ENCODE data around the gene TLCD3B.

The TLCD3B gene

DNA sequence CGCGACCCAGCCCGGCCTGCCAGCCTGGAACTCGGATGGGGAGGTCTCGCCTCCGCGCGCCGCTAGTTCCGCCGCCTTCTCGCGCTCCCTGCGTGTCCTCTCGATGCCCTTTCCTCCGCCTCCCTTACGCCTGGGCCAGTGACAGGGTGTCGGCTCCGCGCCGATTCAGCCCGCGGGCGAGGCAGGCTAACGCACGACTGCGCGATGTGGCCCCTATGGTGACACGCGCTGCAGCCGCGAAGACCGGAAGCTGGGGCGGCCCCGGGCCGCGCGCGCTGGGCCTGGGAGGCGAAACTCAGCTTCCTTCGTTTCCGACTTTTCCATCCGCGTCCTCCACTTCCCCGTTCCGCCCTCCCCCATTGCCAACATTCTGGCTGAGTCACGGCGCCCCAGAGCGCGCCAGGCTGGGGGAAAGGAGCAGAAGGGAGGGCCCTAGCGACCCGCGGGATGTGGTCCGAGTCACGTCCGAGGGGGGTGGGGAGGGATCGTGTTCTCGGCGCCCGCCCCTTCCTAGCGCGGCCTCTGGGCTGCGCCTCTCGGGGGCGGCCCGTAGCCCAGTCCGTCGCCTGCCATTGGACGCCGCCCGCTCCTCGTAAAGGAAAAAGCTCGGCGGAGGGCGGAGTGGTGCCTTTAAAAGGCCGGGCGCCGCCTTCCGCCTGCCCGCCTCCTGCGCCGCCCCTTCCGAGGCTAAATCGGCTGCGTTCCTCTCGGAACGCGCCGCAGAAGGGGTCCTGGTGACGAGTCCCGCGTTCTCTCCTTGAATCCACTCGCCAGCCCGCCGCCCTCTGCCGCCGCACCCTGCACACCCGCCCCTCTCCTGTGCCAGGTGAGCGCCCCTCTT is 34.3 kb upstream of the TLCD3B start, which contains the start of gene ALDOA:
Gene ALDOA, plus strand, starts transcription at position 659 of the 841 bp plus-strand sequence. CDS start 1,138 bp downstream, outside the sequence.
- H3K36me3 ChIP-seq (ENCODE audit: low read depth), result peaks cover 47% of the 10 kb centered on the region
- H3K4me1 ChIP-seq (ENCODE audit: insufficient read depth, poor library complexity, severe bottlenecking), result peaks cover 12% of the 10 kb centered on the region
- peak; percentile 99 for DNase-seq (ENCODE audit: low spot score)
- ATAC-seq (ENCODE audit: low read depth), result peak; percentile 88
- H3K27me3 ChIP-seq (ENCODE audit: insufficient read depth, poor library complexity, severe bottlenecking), result no peaks in the 10 kb centered on the region
- H3K9me3 ChIP-seq (ENCODE audit: severe bottlenecking), result no peaks in the 10 kb centered on the region
- peak within 1 kb of the TSS; percentile 82 for H3K4me3 ChIP-seq (ENCODE audit: severe bottlenecking)
- H3K27ac ChIP-seq (ENCODE audit: poor library complexity, severe bottlenecking), result peak within 1 kb of the TSS; percentile 93
- TF ChIP-seq, protein P1, sequence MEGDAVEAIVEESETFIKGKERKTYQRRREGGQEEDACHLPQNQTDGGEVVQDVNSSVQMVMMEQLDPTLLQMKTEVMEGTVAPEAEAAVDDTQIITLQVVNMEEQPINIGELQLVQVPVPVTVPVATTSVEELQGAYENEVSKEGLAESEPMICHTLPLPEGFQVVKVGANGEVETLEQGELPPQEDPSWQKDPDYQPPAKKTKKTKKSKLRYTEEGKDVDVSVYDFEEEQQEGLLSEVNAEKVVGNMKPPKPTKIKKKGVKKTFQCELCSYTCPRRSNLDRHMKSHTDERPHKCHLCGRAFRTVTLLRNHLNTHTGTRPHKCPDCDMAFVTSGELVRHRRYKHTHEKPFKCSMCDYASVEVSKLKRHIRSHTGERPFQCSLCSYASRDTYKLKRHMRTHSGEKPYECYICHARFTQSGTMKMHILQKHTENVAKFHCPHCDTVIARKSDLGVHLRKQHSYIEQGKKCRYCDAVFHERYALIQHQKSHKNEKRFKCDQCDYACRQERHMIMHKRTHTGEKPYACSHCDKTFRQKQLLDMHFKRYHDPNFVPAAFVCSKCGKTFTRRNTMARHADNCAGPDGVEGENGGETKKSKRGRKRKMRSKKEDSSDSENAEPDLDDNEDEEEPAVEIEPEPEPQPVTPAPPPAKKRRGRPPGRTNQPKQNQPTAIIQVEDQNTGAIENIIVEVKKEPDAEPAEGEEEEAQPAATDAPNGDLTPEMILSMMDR (IDR thresholded peaks at IDR 0.05; ENCODE audit: poor library complexity, severe bottlenecking), result no peak

DNA sequence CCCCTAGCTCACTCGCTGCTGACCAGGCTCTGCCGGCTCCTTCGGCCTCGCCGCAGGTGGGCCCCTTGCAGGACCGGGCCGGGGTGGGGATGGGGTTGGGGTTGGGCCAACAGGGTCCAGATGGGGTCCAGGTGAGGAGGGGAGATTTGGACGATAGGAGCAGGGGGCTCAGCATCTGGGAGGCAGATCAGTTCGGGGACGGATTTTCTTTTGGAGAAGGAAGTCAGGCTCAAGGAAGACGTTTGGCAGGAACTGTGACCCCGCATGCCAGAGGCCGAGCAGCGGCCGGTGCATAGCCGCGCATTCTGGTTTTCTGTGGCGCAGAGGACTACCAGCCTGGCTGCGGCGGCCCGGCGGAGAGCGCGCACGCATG is 33.6 kb upstream of the TLCD3B start:
- Histone ChIP-seq H3K36me3 (ENCODE audit: low read depth) (peaks cover 43% of the 10 kb centered on the region), H3K27me3 (ENCODE audit: insufficient read depth, poor library complexity, severe bottlenecking) (no peaks in the 10 kb centered on the region), H3K4me1 (ENCODE audit: insufficient read depth, poor library complexity, severe bottlenecking) (peaks cover 12% of the 10 kb centered on the region), H3K27ac (ENCODE audit: poor library complexity, severe bottlenecking) (peak overlapping the region; percentile 93), H3K9me3 (ENCODE audit: severe bottlenecking) (no peaks in the 10 kb centered on the region), H3K4me3 (ENCODE audit: severe bottlenecking) (peak overlapping the region; percentile 82)
- ATAC-seq (ENCODE audit: low read depth) (no peak), DNase-seq (ENCODE audit: low spot score) (no peak)
- TF ChIP-seq, protein P1 (IDR thresholded peaks at IDR 0.05; ENCODE audit: poor library complexity, severe bottlenecking), result no peak

DNA sequence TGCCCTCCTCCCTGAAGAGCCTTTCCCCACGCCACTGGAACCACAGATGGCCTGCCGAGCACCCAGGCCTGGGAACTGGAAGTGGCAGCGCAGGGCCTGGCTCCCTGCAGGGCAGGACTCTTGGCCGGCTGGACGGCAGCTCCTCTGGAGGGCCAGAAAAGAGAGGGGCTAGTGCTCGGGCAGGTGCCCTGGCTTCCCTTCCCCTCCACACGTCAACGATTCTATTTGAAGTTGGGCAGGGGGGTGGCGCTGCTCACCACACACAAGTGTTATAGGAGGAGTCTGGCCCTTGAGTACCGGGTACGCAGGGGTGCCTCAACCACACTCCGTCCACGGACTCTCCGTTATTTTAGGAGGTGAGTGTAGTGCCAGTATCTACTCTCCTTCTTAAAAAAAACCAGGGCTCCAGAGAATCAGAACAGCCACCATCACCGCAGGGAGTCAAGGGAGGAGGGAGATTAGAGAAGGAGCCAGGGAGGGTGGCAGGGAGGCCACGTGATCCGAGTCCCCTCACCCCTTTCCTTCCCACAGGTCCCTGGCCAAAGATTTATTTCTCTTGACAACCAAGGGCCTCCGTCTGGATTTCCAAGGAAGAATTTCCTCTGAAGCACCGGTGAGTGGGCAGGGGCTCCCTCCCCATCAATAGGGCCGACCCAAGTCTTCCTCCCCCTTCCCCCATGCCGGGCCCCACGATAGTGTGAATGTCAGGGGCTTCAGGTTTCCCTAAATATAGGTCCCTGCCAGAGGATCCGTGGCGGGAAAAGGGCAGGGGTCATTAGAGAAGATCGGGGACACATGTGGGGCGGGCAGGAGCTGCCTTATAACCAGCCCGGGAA is 33.0 kb upstream of the TLCD3B start:
- Histone ChIP-seq H3K27me3 (ENCODE audit: insufficient read depth, poor library complexity, severe bottlenecking) (no peaks in the 10 kb centered on the region), H3K27ac (ENCODE audit: poor library complexity, severe bottlenecking) (peak overlapping the region; percentile 93), H3K4me3 (ENCODE audit: severe bottlenecking) (peak overlapping the region; percentile 82), H3K9me3 (ENCODE audit: severe bottlenecking) (no peaks in the 10 kb centered on the region), H3K36me3 (ENCODE audit: low read depth) (peaks cover 40% of the 10 kb centered on the region), H3K4me1 (ENCODE audit: insufficient read depth, poor library complexity, severe bottlenecking) (peaks cover 12% of the 10 kb centered on the region)
- DNase-seq (ENCODE audit: low spot score), result no peak
- TF ChIP-seq, protein P1 (IDR thresholded peaks at IDR 0.05; ENCODE audit: poor library complexity, severe bottlenecking), result peak; percentile 36
- ATAC-seq (ENCODE audit: low read depth), result no peak

DNA sequence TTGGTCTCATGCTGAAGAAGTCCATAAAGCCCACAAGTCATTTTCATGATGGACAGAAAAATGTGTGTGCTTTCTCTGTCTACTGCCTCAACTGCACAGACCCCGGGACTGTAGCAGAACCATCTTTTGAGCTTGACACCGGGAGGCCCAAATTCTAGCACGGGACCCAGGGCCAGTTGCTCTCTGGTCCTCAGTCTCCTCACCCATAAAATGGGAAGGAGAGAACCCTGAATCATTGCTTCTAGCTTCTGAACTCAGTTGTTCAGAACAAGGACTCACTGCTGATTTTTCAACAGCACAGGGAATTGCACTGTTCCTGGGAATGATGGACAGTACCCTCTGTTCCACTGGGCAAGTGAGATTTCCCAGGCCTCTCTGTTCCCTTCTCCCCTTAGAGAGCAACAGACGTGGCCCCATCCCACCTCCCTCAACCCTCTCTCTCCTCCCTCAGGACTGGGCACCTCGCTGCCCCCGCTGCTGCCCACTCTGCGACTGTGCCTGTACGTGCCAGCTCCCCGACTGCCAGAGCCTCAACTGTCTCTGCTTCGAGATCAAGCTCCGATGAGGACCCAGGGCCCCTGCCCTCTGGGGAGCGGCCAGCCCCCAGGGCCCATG is 32.3 kb upstream of the TLCD3B start:
- ATAC-seq (ENCODE audit: low read depth) (no peak), DNase-seq (ENCODE audit: low spot score) (no peak)
- no peaks in the 10 kb centered on the region for H3K9me3 ChIP-seq (ENCODE audit: severe bottlenecking)
- H3K27me3 ChIP-seq (ENCODE audit: insufficient read depth, poor library complexity, severe bottlenecking), result no peaks in the 10 kb centered on the region
- H3K27ac ChIP-seq (ENCODE audit: poor library complexity, severe bottlenecking), result peak overlapping the region; percentile 93
- H3K36me3 ChIP-seq (ENCODE audit: low read depth), result peaks cover 39% of the 10 kb centered on the region
- TF ChIP-seq, protein P1 (IDR thresholded peaks at IDR 0.05; ENCODE audit: poor library complexity, severe bottlenecking), result no peak
- H3K4me1 ChIP-seq (ENCODE audit: insufficient read depth, poor library complexity, severe bottlenecking), result peaks cover 12% of the 10 kb centered on the region
- peak overlapping the region; percentile 82 for H3K4me3 ChIP-seq (ENCODE audit: severe bottlenecking)
